ENCODE measurements around the gene SLC6A18. TPM values are rescaled to one million over a fixed set of nuclear protein-coding genes. Genes with fewer than 3 reads are reported as not detected.

SLC6A18 gene
- total RNA-seq, 2 experiments from 2014 or later = not detected

DNA sequence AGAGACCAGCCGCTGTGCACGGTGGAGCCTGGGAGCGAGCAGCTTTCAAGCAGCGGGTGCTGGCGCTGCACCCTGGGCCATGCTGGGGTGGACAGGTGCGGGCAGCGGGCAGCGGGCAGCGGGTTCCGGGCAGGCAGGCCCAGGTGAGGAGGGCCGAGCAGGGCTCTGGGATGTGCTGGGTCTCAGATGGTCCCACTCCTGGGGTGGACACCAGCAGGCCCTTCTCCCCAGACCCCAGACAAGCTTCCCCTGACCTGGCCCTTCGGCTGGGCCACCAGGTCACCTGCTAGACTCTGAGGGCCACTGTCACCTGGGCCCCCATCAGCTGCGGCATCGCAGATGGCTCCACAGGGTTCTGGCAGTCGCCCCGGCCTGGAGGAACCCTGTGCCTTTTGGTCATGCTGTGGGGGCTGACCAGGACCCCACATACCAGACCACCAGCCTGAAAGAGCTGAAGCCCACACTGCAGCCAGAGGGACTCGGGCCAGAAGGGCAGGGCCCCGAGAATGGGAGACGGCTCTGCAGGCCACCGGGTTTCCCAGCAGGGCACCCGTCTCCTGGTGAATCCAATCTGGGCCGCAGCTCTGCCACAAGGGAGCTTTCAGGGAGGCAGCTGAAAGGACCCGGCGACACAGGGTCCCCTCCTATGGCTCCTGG is 21.7 kb upstream of the SLC6A18 start:
- Mint-ChIP-seq H3K9me3 (no peaks in the 10 kb centered on the region), H3K4me3 (no peak overlapping the region), H3K27me3 (no peaks in the 10 kb centered on the region), H3K27ac (no peak overlapping the region), H3K4me1 (ENCODE audit: low read depth) (no peaks in the 10 kb centered on the region), H3K36me3 (ENCODE audit: low read depth) (no peaks in the 10 kb centered on the region)
- ChIA-PET POLR2A (no interaction called here), CTCF (no interaction called here)
- no peak for ATAC-seq
- DNase-seq = no peak
- TF ChIP-seq, protein P1, sequence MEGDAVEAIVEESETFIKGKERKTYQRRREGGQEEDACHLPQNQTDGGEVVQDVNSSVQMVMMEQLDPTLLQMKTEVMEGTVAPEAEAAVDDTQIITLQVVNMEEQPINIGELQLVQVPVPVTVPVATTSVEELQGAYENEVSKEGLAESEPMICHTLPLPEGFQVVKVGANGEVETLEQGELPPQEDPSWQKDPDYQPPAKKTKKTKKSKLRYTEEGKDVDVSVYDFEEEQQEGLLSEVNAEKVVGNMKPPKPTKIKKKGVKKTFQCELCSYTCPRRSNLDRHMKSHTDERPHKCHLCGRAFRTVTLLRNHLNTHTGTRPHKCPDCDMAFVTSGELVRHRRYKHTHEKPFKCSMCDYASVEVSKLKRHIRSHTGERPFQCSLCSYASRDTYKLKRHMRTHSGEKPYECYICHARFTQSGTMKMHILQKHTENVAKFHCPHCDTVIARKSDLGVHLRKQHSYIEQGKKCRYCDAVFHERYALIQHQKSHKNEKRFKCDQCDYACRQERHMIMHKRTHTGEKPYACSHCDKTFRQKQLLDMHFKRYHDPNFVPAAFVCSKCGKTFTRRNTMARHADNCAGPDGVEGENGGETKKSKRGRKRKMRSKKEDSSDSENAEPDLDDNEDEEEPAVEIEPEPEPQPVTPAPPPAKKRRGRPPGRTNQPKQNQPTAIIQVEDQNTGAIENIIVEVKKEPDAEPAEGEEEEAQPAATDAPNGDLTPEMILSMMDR (IDR thresholded peaks at IDR 0.05) = no peak
- intact Hi-C loops (cut with micrococcal nuclease) = no loop called here

DNA sequence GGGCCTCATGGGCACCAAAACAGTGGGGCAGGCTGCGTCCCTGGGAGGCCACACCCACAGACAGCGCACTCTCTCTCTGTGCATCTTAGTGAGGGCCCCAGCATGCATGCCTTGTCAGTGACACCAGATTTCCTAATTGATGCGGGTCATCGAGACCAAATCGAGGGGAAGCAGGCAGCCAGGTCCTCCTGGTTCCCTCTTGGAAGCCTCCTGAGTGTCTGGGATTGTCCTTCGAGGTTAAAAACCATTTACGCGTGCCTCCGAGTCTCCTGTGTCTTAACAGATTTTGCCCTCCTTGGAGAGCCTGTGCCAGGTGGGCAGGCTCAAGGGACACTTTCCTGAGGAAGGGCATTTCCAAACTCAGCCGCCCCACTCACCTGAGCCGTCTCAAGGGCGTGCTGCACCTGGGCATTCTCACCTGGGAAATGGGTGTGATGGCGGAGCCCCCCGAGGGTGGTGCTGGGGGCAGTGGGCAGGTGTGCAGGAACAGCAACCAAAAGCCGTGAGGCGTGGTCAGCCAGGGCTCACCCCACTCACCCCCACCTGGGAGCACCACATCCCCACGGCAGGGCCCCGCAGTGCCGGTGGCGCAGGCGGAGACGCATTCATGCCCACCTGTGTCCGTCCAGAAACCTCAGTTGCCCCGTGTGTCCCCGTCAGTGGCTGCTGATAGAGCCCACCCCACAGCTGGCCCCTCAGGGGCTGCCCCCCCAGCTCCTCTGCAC is 21.1 kb upstream of the SLC6A18 start:
- ChIA-PET POLR2A (no interaction called here), CTCF (no interaction called here)
- no peak for DNase-seq
- Mint-ChIP-seq H3K4me1 (ENCODE audit: low read depth) (no peaks in the 10 kb centered on the region), H3K27ac (no peak overlapping the region), H3K36me3 (ENCODE audit: low read depth) (no peaks in the 10 kb centered on the region), H3K9me3 (no peaks in the 10 kb centered on the region), H3K4me3 (no peak overlapping the region), H3K27me3 (no peaks in the 10 kb centered on the region)
- TF ChIP-seq, protein P1 (IDR thresholded peaks at IDR 0.05) = no peak
- intact Hi-C loops (cut with micrococcal nuclease) = no loop called here
- ATAC-seq = no peak

DNA sequence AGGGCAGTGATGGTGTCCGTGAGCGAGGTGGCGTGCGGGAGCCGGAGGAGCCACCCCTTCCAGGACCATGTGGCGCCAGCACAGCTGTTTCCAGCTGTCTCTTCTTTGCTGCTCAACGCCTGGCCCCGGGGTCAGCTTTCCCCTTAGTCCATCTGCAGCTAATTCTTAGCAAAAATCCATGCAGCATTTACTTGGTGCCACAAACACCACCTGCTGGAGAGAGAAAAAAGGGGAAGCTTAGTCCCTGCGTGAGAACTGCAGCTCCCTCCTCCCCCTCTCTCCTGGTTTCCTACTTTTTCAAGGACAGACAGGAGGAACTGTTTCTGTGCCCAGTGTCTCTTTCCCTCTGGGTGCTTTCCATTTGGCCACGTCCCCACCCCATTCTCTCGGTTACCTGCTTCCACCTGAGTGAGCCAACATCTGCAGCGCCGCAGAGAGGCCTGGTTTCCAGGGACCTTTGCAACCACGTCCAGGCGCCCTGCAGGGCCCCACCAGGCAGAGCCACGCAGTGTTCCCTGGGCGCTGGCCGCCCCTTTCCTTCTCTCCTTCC is 20.4 kb upstream of the SLC6A18 start:
- ChIA-PET CTCF (no interaction called here), POLR2A (no interaction called here)
- no peaks in the 10 kb centered on the region for H3K4me1 Mint-ChIP-seq (ENCODE audit: low read depth)
- DNase-seq = no peak
- intact Hi-C loops (cut with micrococcal nuclease) = no loop called here
- H3K27ac Mint-ChIP-seq = no peak overlapping the region
- no peaks in the 10 kb centered on the region for H3K36me3 Mint-ChIP-seq (ENCODE audit: low read depth)
- no peak for ATAC-seq
- H3K9me3 Mint-ChIP-seq = no peaks in the 10 kb centered on the region
- no peak overlapping the region for H3K4me3 Mint-ChIP-seq
- no peaks in the 10 kb centered on the region for H3K27me3 Mint-ChIP-seq
- TF ChIP-seq, protein P1 (IDR thresholded peaks at IDR 0.05) = no peak

DNA sequence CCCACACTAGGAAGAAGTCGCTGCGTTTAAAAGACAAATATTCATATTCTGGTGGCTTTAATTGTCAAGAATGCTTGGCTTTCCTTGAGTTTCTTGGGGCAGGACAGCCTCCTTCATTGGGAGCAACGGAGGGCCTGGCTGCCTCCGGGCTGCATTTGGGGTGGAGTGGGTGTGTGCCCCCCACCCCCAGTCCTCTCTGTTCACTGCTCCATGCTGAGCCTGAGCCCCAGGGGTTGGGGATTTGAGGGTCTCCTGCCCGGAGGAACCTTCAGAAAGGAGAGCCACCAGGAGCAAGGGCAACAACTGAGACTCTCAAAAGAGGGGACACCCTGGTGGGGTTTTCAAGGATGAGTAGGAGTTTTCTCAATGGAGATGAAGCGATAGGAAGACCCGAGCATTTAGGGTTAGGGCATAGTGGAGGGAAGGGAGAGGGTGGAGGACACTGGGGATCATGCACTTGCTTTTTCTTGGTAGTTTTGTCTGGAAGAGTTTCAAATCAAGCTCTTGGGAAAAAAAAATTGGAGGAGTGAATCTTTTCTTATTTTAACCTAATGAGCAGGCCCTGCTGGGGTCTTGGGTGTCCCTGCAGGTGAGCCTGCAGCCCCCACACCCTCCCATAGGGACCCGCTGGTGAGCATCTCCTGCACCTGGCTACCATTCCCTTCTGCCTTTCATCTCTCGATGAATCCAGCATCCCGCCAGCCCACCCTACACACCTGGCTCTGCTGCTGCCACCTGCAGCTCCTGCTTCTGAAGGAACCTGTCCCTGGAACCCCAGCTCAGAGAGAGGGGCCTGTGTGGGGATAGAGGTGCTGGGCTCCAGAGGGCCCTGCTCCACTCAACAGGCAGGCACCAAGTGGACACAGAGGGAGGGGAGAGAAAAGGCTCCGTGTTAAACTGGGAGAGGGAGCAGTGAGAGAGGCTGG is 19.7 kb upstream of the SLC6A18 start:
- DNase-seq = no peak
- TF ChIP-seq, protein P1 (IDR thresholded peaks at IDR 0.05) = no peak
- POLR2A ChIA-PET = no interaction called here
- Mint-ChIP-seq H3K27ac (no peak overlapping the region), H3K9me3 (no peaks in the 10 kb centered on the region), H3K4me1 (ENCODE audit: low read depth) (no peaks in the 10 kb centered on the region), H3K36me3 (ENCODE audit: low read depth) (no peaks in the 10 kb centered on the region), H3K4me3 (no peak overlapping the region), H3K27me3 (no peaks in the 10 kb centered on the region)
- intact Hi-C loops (cut with micrococcal nuclease) = no loop called here
- CTCF ChIA-PET = no interaction called here
- ATAC-seq = no peak

Data from activated CD8-positive, alpha-beta T cell treated with anti-CD3 and anti-CD28 coated beads for 36 hours (primary cell).